ENCODE measurements around the gene CENPS. TPM values are rescaled to one million over a fixed set of nuclear protein-coding genes. Genes with fewer than 3 reads are reported as not detected.

Gene CENPS
- total and polyA plus RNA-seq, 2 donors (not counting 1 experiment from before 2014, with no cell fraction given), result 3.1 to 10.9 TPM

- POLR2A ChIA-PET, result no interaction called here
- Histone ChIP-seq H3K27me3 (replicated peaks in 1 of 4; ENCODE audit: control extremely low read depth in 1 of 4, control insufficient read depth in 3 of 4, insufficient read depth in 4 of 4, low read length in 3 of 4) (no peaks in the 10 kb centered on the region), H3K4me1 (ENCODE audit: control insufficient read depth in 2 of 2, insufficient read depth in 2 of 2, low read length in 2 of 2) (peaks cover 0 to 3% of the 10 kb centered on the region in 2 donors), H3K79me2 (ENCODE audit: control insufficient read depth, insufficient read depth, low read length) (no peaks in the 10 kb centered on the region), H2AFZ (ENCODE audit: insufficient read depth, low read depth, low read length, poor library complexity, severe bottlenecking) (no peak overlapping the region), H3K4me3 (ENCODE audit: control extremely low read depth in 1 of 5, extremely low read depth in 1 of 5, insufficient read depth in 1 of 5, low read depth in 2 of 5, low read length in 4 of 5) (no peak overlapping the region), H3K4me2 (replicated peaks; ENCODE audit: low read depth, low read length, poor library complexity, severe bottlenecking) (no peak overlapping the region), H3K9me3 (ENCODE audit: control extremely low read depth in 1 of 3, control insufficient read depth in 2 of 3, insufficient read depth in 1 of 3, low read length in 2 of 3) (peaks cover 0 to 8% (median 0%) of the 10 kb centered on the region in 3 donors), H4K20me1 (ENCODE audit: control insufficient read depth, insufficient read depth, low read length, poor library complexity, severe bottlenecking) (no peaks in the 10 kb centered on the region), H3K36me3 (replicated peaks in 1 of 2; ENCODE audit: control extremely low read depth in 1 of 2, control insufficient read depth in 1 of 2, extremely low read depth in 1 of 2, insufficient read depth in 2 of 2, low read length in 1 of 2) (peaks cover 3 to 5% of the 10 kb centered on the region in 2 experiments), H3K27ac (ENCODE audit: low read length in 2 of 2) (no peak overlapping the region), H3K9ac (ENCODE audit: low read length) (no peak overlapping the region)
- intact Hi-C loops (cut with micrococcal nuclease), result no loop called here
- Mint-ChIP-seq H3K9me3 (ENCODE audit: insufficient read depth) (no peaks in the 10 kb centered on the region), H3K4me1 (peaks cover 3% of the 10 kb centered on the region), H3K27me3 (no peaks in the 10 kb centered on the region), H3K27ac (no peak overlapping the region), H3K4me3 (no peak overlapping the region)
- TF ChIP-seq CTCF (IDR thresholded peaks at IDR 0.05) (no peak), EZH2 (IDR thresholded peaks at IDR 0.05; ENCODE audit: borderline replicate concordance, insufficient read depth, low read depth, low read length, poor library complexity, severe bottlenecking) (no peak)
- no peak for ATAC-seq (ENCODE audit: low read depth)
- 88% methylated on average over 4 of the region's 5 CpGs for WGBS (ENCODE audit: insufficient coverage)
- CTCF ChIA-PET, result interaction anchor here (0.6 to 1.5 kb wide), 2 partner anchors 24 to 26 kb away, joined by 3 read pairs; partner anchors contain the start of gene CENPS
- DNase-seq, result no peak
Observed at GRCh38 chr1:10456048-10456447, 25.8 kb downstream of the CENPS start.

DNA sequence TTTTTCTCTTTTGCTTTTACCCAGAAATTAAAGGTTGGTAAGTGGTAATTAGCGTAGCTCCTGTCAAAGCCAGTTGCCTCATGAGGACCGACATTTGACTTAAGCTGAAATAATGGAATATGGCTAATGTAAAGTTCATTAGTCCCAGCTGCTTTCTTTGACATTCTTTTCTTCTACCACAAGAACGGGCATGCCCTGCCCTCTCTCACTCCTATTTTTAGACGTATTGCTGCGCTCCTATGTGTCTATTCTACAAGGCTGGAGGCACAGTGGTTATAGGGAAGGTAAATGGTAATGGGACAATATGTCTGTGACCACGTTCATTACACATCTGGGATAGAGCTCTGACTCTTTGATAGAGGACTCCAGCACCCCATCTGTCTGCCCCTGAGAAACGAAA, 26.4 kb downstream of the CENPS start:
- POLR2A ChIA-PET, result no interaction called here
- no peak overlapping the region for H3K4me2 ChIP-seq (replicated peaks; ENCODE audit: low read depth, low read length, poor library complexity, severe bottlenecking)

More for the DNA sequence above, 26.4 kb downstream of the CENPS start:
- WGBS (ENCODE audit: insufficient coverage), result no CpG with 5 or more reads among the region's 7 CpGs
- Histone ChIP-seq H3K9me3 (ENCODE audit: control extremely low read depth in 1 of 3, control insufficient read depth in 2 of 3, insufficient read depth in 1 of 3, low read length in 2 of 3) (peaks cover 0 to 8% (median 0%) of the 10 kb centered on the region in 3 donors), H3K4me3 (ENCODE audit: control extremely low read depth in 1 of 5, extremely low read depth in 1 of 5, insufficient read depth in 1 of 5, low read depth in 2 of 5, low read length in 4 of 5) (no peak overlapping the region), H3K4me1 (ENCODE audit: control insufficient read depth in 2 of 2, insufficient read depth in 2 of 2, low read length in 2 of 2) (peaks cover 0 to 3% of the 10 kb centered on the region in 2 donors), H3K9ac (ENCODE audit: low read length) (no peak overlapping the region), H3K27ac (ENCODE audit: low read length in 2 of 2) (no peak overlapping the region), H3K27me3 (replicated peaks in 1 of 4; ENCODE audit: control extremely low read depth in 1 of 4, control insufficient read depth in 3 of 4, insufficient read depth in 4 of 4, low read length in 3 of 4) (no peaks in the 10 kb centered on the region), H3K36me3 (replicated peaks in 1 of 2; ENCODE audit: control extremely low read depth in 1 of 2, control insufficient read depth in 1 of 2, extremely low read depth in 1 of 2, insufficient read depth in 2 of 2, low read length in 1 of 2) (peaks cover 3 to 11% of the 10 kb centered on the region in 2 experiments), H3K79me2 (ENCODE audit: control insufficient read depth, insufficient read depth, low read length) (no peaks in the 10 kb centered on the region), H4K20me1 (ENCODE audit: control insufficient read depth, insufficient read depth, low read length, poor library complexity, severe bottlenecking) (no peaks in the 10 kb centered on the region), H2AFZ (ENCODE audit: insufficient read depth, low read depth, low read length, poor library complexity, severe bottlenecking) (no peak overlapping the region)
- Mint-ChIP-seq H3K9me3 (ENCODE audit: insufficient read depth) (no peaks in the 10 kb centered on the region), H3K4me1 (peaks cover 3% of the 10 kb centered on the region), H3K27ac (no peak overlapping the region), H3K27me3 (no peaks in the 10 kb centered on the region), H3K4me3 (no peak overlapping the region)
- CTCF ChIA-PET, result interaction anchor here (0.6 to 1.5 kb wide), 2 partner anchors 24 to 27 kb away, joined by 3 read pairs; partner anchors contain the start of gene CENPS
- no peak for TF ChIP-seq EZH2 (IDR thresholded peaks at IDR 0.05; ENCODE audit: borderline replicate concordance, insufficient read depth, low read depth, low read length, poor library complexity, severe bottlenecking)
- no peak for TF ChIP-seq CTCF (IDR thresholded peaks at IDR 0.05)
- DNase-seq (no peak), ATAC-seq (ENCODE audit: low read depth) (no peak)
- intact Hi-C loops (cut with micrococcal nuclease), result no loop called here

All from B cell (primary cell).